GM12878 (cell line): Measurements from ENCODE around the gene DKK3. TPM values are rescaled to one million over a fixed set of nuclear protein-coding genes. Genes with fewer than 3 reads are reported as not detected.

Experiments used
- ATAC-seq: fragments of 200-7000 bp; cut with Tn5 transposase; 3 replicates; pipeline ENCODE4 v1.9.1; 2020; ENCODE audit warnings: mild to moderate bottlenecking, moderate library complexity
- BruUV-seq: library from RNA; stranded (reverse); fragments of 400-500 nt; replicated peaks from 2 replicates; lab custom pipeline; 2021; lab: Mats Ljungman, UMichigan
- CTCF ChIA-PET: fragments of 300-600 bp; sonication (Branson Sonifier 250); formaldehyde crosslinking; extraction: SDS; loops from one replicate; lab custom pipeline; 2021; ENCODE audit warnings: inconsistent platforms; lab: Yijun Ruan, JAX
- POLR2A ChIA-PET: fragments of 350-600 bp; formaldehyde crosslinking; extraction: SDS; loops from one replicate; lab custom pipeline; 2021; ENCODE audit warnings: inconsistent platforms; lab: Charles Lee
- RAD21 ChIA-PET: fragments of 300-600 bp; sonication (Branson Sonifier 250); formaldehyde crosslinking; loops from one replicate; lab custom pipeline; 2023; ENCODE audit warnings: antibody characterized with exemption; ENCODE audit not compliant: unreplicated experiment; lab: Charles Lee
- SMC1A ChIA-PET: fragments of 300-600 bp; sonication (Branson Sonifier 250); formaldehyde crosslinking; loops from one replicate; lab custom pipeline; 2023; ENCODE audit not compliant: unreplicated experiment, uncharacterized antibody; lab: Charles Lee
- DNase-seq: peaks from one replicate; pipeline ENCODE4 v3.0.0-alpha.2; 2011; ENCODE audit warnings: low read depth, low spot score
- FAIRE-seq: peaks from 3 replicates; lab custom pipeline; 2011; peaks lifted over from hg19 to GRCh38; lab: Jason Lieb, UNC
- H2AFZ ChIP-seq: 2 replicates; pipeline ENCODE4 v1.6.0; 2011; ENCODE audit warnings: low read depth, low read length, control low read depth; ENCODE audit not compliant: control insufficient read depth
- H3K27ac ChIP-seq: 2 replicates; pipeline ENCODE4 v1.5.1; 2011; ENCODE audit warnings: control low read depth; ENCODE audit not compliant: control insufficient read depth, insufficient read depth
- H3K27me3 ChIP-seq, 2 experiments: replicated peaks in 1 of 2; 2 replicates each; pipeline versions ENCODE4 v1.6.0 to v1.6.1; 2011; ENCODE audit warnings: low read length in 1 of 2; ENCODE audit not compliant: control insufficient read depth in 2 of 2, insufficient read depth in 2 of 2
- H3K36me3 ChIP-seq, 2 experiments: 2 replicates each; pipeline ENCODE4 v1.5.1; 2011; ENCODE audit warnings: low read length in 1 of 2; ENCODE audit not compliant: control insufficient read depth in 2 of 2, insufficient read depth in 2 of 2
- H3K4me1 ChIP-seq: 2 replicates; pipeline ENCODE4 v1.6.1; 2011; ENCODE audit warnings: mild to moderate bottlenecking, low read length, moderate library complexity, mixed read lengths; ENCODE audit not compliant: control insufficient read depth, insufficient read depth
- H3K4me2 ChIP-seq: 2 replicates; pipeline ENCODE4 v1.6.0; 2011; ENCODE audit warnings: control low read depth; ENCODE audit not compliant: control insufficient read depth, insufficient read depth
- H3K4me3 ChIP-seq: fragments of 200-600 bp; sonication (generic); 2 replicates; pipeline ENCODE4 v1.5.1; 2016
- H3K79me2 ChIP-seq: 2 replicates; pipeline ENCODE4 v1.6.0; 2011; ENCODE audit warnings: low read length; ENCODE audit not compliant: control insufficient read depth, insufficient read depth
- H3K9ac ChIP-seq: 2 replicates; pipeline ENCODE4 v1.8.0; 2011; ENCODE audit warnings: low read length, control low read depth, mixed read lengths; ENCODE audit not compliant: control insufficient read depth, insufficient read depth
- H3K9me3 ChIP-seq: replicated peaks from 3 replicates; pipeline ENCODE4 v1.5.1; 2011; ENCODE audit warnings: mild to moderate bottlenecking, low read length; ENCODE audit not compliant: control insufficient read depth, insufficient read depth
- H4K20me1 ChIP-seq: 2 replicates; pipeline ENCODE4 v1.6.0; 2011; ENCODE audit not compliant: control insufficient read depth, insufficient read depth
- ASH2L ChIP-seq: fragments of 300-600, 200-600 bp; sonication (generic); IDR thresholded peaks from 2 replicates; pipeline ENCODE4 v1.6.1; 2017; ENCODE audit warnings: low read depth, mild to moderate bottlenecking, borderline replicate concordance
- BMI1 ChIP-seq: fragments of 450-650 bp; IDR thresholded peaks from 2 replicates; pipeline ENCODE4 v1.6.1; 2016; ENCODE audit warnings: mild to moderate bottlenecking, moderate library complexity, borderline replicate concordance
- CHD4 ChIP-seq: fragments of 200-600 bp; sonication (generic); IDR thresholded peaks from 2 replicates; pipeline ENCODE4 v1.6.1; 2016; ENCODE audit warnings: mild to moderate bottlenecking
- CREM ChIP-seq: IDR thresholded peaks from 2 replicates; pipeline ENCODE4 v1.6.1; 2014; ENCODE audit warnings: antibody characterized with exemption, low read depth
- ESRRA ChIP-seq: IDR thresholded peaks from 2 replicates; pipeline ENCODE4 v1.6.1; 2012; ENCODE audit warnings: mild to moderate bottlenecking, low read length, improper control_type of control experiment
- HDAC6 ChIP-seq: fragments of 200-600 bp; sonication (generic); IDR thresholded peaks from one replicate; pipeline ENCODE4 v1.8.0; 2017; ENCODE audit warnings: antibody characterized with exemption; ENCODE audit not compliant: unreplicated experiment
- NFYB ChIP-seq: IDR thresholded peaks from 2 replicates; pipeline ENCODE4 v1.6.1; 2011; ENCODE audit warnings: low read depth, mild to moderate bottlenecking, low read length, improper control_type of control experiment, moderate library complexity; ENCODE audit not compliant: insufficient read depth
- NR2C1 ChIP-seq: fragments of 450-650 bp; IDR thresholded peaks from 2 replicates; pipeline ENCODE4 v1.6.1; 2017; ENCODE audit warnings: antibody characterized with exemption, mild to moderate bottlenecking, moderate library complexity
- TCF3 ChIP-seq: IDR thresholded peaks from 2 replicates; pipeline ENCODE4 v1.6.1; 2012; ENCODE audit warnings: low read depth, mild to moderate bottlenecking, low read length, borderline replicate concordance; ENCODE audit not compliant: insufficient read depth
- ZNF384 ChIP-seq: IDR thresholded peaks from 2 replicates; pipeline ENCODE4 v1.6.1; 2012; ENCODE audit warnings: low read depth, mild to moderate bottlenecking, low read length, improper control_type of control experiment, borderline replicate concordance
- WGBS: methylation state at CpG from one replicate; pipeline ENCODE4 v1.1.6; 2016; ENCODE audit warnings: low lambda C conversion rate; ENCODE audit not compliant: insufficient replicate concordance, insufficient coverage; ENCODE audit errors: missing lambda C conversion rate; 5-methylcytosine and 5-hydroxymethylcytosine counted together
- in situ Hi-C: fragments of 300-500 bp; cut with MboI; formaldehyde crosslinking; loops from 9 replicates; pipeline ENCODE4 v1.14.3; 2018; ENCODE audit warnings: mixed read lengths
- intact Hi-C: fragments of 100-400 bp; cut with micrococcal nuclease; formaldehyde crosslinking; loops from one replicate; pipeline ENCODE4 v1.14.2; 2022; ENCODE audit not compliant: unreplicated experiment
- polyA plus RNA-seq, 11 experiments: library from polyadenylated mRNA; depleted of rRNA in 4 of 11; unstranded in 6 of 11; stranded (reverse) in 5 of 11; fragments of >200 nt; fragmentation: Nextera tagmentation in 4 of 11; fragmentation: Illumina TruSeq in 1 of 11; extraction: Ambion mirVana in 4 of 11; extraction: Trizol in 1 of 11; gene quantifications; 1 replicate in 1 of 11; 2 replicates in 10 of 11; pipeline versions ENCODE4 v1.2.1 to v1.2.3, GENCODE V29; 2011 to 2016; ENCODE audit warnings: inconsistent platforms in 2 of 11, missing spikeins in 2 of 11, low read depth in 1 of 11
- total RNA-seq, 4 experiments: library from RNA; depleted of rRNA in 3 of 4; stranded (reverse); fragments of >200 nt in 3 of 4; fragmentation: Illumina TruSeq in 1 of 4; extraction: Trizol in 1 of 4; gene quantifications; 2 replicates each; pipeline versions ENCODE4 v1.2.1 to v1.2.3, GENCODE V29; 2013 to 2021
- TF ChIP-seq, protein P1 (sequence below): fragments of 450-650 bp; IDR thresholded peaks from 2 replicates; pipeline ENCODE4 v1.6.1; 2014; ENCODE audit warnings: mild to moderate bottlenecking
- TF ChIP-seq, protein P2 (sequence below): IDR thresholded peaks from 2 replicates; pipeline ENCODE4 v1.6.1; 2012; ENCODE audit warnings: low read depth, low read length, improper control_type of control experiment
- TF ChIP-seq, protein P3 (sequence below): IDR thresholded peaks from 2 replicates; pipeline ENCODE4 v1.6.1; 2012; ENCODE audit warnings: low read depth, low read length, improper control_type of control experiment
- TF ChIP-seq, protein P4 (sequence below): fragments of 450-650 bp; IDR thresholded peaks from 2 replicates; pipeline ENCODE4 v1.6.1; 2018; ENCODE audit warnings: borderline replicate concordance, mild to moderate bottlenecking; ENCODE audit not compliant: partially characterized antibody

Gene DKK3
- total and polyA plus RNA-seq, 10 of the 15 experiments (the other 5 are each of a cell fraction or from before 2014, with no cell fraction given), result 0.07 to 0.16 (median 0.15) TPM; not detected in 7

DNA sequence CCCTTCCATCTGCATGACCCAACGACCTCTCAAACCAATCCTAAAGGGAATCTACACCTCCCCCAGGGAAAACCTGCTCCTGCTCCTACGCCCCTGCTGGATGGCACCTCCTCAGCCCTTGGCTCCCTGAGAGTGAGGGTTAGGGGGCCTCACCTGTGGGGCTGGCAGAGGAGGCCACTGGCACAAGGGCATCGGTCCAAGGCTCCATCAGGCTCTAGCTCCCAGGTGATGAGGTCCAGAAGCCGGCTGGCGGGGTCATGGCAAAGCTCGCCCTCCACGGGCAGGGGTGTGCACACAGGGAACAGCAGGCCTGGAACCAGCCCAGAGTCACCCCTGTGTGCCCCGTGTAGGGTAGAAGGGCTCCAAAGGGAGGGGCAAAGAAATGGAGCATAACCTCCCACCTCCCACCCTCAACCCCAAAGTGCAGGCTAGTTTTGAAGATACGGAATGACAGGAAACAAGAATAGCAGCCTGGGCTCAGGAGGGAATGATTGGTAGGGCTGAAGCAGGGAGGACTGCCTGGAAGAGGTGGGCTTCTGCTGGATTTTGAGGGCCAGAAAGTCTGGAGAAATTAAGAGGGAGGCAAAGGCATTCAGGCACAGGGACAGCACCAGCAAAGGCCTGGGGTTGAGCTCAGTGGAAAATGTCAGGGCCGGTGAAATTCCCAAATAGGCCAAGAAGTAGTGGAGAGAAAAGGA lies 42.6 kb downstream of the DKK3 start:
- H3K4me1 ChIP-seq, result no peaks in the 10 kb centered on the region; the same call in 1 of the 2 replicates
- H3K27ac ChIP-seq, result no peak overlapping the region
- RAD21 ChIA-PET, result interaction anchor here (0.5 kb wide), 1 partner anchor 1176 kb away, joined by 3 read pairs; no protein-coding TSS in a partner anchor
- H3K79me2 ChIP-seq, result no peaks in the 10 kb centered on the region
- H3K36me3 ChIP-seq, result no peaks in the 10 kb centered on the region
- ATAC-seq (no peak), FAIRE-seq (no peak), DNase-seq (no peak)
- no peak overlapping the region for H2AFZ ChIP-seq
- no TSS peak for BruUV-seq
- 55% methylated on average over 10 of the region's 10 CpGs for whole genome bisulfite sequencing
- no peak overlapping the region for H3K9ac ChIP-seq
- SMC1A ChIA-PET, result no interaction called here
- intact Hi-C loops, result loop anchor here (2.0 kb wide), 1 partner anchor 167 kb away; no protein-coding TSS in a partner anchor
- in situ Hi-C loops, result no loop called here
- CTCF ChIA-PET, result interaction anchor here (1.3 to 2.1 kb wide), 4 partner anchors 34 to 860 kb away, joined by 3 to 7 read pairs (median 6); no protein-coding TSS in a partner anchor
- H3K4me2 ChIP-seq, result no peak overlapping the region
- H3K9me3 ChIP-seq, result no peaks in the 10 kb centered on the region
- no peak overlapping the region for H3K4me3 ChIP-seq
- no peaks in the 10 kb centered on the region; a peak in 2 of 4 replicates for H3K27me3 ChIP-seq
- TF ChIP-seq BMI1 (no peak), NFYB (no peak), ESRRA (no peak), HDAC6 (no peak), NR2C1 (no peak), CHD4 (no peak), ZNF384 (no peak), TCF3 (no peak), ASH2L (no peak), CREM (no peak)
- TF ChIP-seq, protein P1, sequence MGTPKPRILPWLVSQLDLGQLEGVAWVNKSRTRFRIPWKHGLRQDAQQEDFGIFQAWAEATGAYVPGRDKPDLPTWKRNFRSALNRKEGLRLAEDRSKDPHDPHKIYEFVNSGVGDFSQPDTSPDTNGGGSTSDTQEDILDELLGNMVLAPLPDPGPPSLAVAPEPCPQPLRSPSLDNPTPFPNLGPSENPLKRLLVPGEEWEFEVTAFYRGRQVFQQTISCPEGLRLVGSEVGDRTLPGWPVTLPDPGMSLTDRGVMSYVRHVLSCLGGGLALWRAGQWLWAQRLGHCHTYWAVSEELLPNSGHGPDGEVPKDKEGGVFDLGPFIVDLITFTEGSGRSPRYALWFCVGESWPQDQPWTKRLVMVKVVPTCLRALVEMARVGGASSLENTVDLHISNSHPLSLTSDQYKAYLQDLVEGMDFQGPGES, result no peak
- TF ChIP-seq, protein P2, sequence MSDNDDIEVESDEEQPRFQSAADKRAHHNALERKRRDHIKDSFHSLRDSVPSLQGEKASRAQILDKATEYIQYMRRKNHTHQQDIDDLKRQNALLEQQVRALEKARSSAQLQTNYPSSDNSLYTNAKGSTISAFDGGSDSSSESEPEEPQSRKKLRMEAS, result no peak
- TF ChIP-seq, protein P3, sequence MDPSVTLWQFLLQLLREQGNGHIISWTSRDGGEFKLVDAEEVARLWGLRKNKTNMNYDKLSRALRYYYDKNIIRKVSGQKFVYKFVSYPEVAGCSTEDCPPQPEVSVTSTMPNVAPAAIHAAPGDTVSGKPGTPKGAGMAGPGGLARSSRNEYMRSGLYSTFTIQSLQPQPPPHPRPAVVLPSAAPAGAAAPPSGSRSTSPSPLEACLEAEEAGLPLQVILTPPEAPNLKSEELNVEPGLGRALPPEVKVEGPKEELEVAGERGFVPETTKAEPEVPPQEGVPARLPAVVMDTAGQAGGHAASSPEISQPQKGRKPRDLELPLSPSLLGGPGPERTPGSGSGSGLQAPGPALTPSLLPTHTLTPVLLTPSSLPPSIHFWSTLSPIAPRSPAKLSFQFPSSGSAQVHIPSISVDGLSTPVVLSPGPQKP, result no peak
- TF ChIP-seq, protein P4, sequence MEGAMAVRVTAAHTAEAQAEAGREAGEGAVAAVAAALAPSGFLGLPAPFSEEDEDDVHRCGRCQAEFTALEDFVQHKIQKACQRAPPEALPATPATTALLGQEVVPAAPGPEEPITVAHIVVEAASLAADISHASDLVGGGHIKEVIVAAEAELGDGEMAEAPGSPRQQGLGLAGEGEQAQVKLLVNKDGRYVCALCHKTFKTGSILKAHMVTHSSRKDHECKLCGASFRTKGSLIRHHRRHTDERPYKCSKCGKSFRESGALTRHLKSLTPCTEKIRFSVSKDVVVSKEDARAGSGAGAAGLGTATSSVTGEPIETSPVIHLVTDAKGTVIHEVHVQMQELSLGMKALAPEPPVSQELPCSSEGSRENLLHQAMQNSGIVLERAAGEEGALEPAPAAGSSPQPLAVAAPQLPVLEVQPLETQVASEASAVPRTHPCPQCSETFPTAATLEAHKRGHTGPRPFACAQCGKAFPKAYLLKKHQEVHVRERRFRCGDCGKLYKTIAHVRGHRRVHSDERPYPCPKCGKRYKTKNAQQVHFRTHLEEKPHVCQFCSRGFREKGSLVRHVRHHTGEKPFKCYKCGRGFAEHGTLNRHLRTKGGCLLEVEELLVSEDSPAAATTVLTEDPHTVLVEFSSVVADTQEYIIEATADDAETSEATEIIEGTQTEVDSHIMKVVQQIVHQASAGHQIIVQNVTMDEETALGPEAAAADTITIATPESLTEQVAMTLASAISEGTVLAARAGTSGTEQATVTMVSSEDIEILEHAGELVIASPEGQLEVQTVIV, result no peak
- H4K20me1 ChIP-seq, result no peaks in the 10 kb centered on the region
- POLR2A ChIA-PET, result interaction anchor here (1.0 kb wide), 1 partner anchor 12 kb away, joined by 4 read pairs; no protein-coding TSS in a partner anchor
